ENCODE data around the gene TNIK.

GRCh38 chr3:171373711-171374110 is 86.5 kb downstream of the TNIK start:
- TF ChIP-seq ZNF274 (IDR thresholded peaks at IDR 0.05; ENCODE audit: low read depth, low read length) (no peak), SUZ12 (IDR thresholded peaks at IDR 0.05; ENCODE audit: extremely low read depth, insufficient read depth, insufficient read length) (no peak), YY1 (IDR thresholded peaks at IDR 0.05; ENCODE audit: insufficient read depth, insufficient read length) (no peak)
